K562 (cell line): Measurements from ENCODE around the gene FOXN3. TPM values are rescaled to one million over a fixed set of nuclear protein-coding genes. Genes with fewer than 3 reads are reported as not detected.

Experiments
- ATAC-seq: fragments of 200-7000 bp; cut with Tn5 transposase; 3 replicates; pipeline ENCODE4 v1.9.1; 2020; ENCODE audit warnings: moderate library complexity
- BruUV-seq: library from RNA; stranded (reverse); fragments of 400-500 nt; replicated peaks from 2 replicates; lab custom pipeline; 2021; lab: Mats Ljungman, UMichigan
- CTCF ChIA-PET: fragments of 300-600 bp; formaldehyde crosslinking; extraction: SDS; loops from one replicate; lab custom pipeline; 2021; ENCODE audit warnings: low intra/inter-chr PET ratio; lab: Yijun Ruan, JAX
- POLR2A ChIA-PET: fragments of 300-600, 350-650 bp; sonication (Branson Sonifier 250); formaldehyde crosslinking; extraction: SDS; loops from one replicate; lab custom pipeline; 2021; ENCODE audit warnings: antibody characterized with exemption, inconsistent platforms; lab: Yijun Ruan, JAX
- DNase-seq, 4 experiments: peaks; one replicate each; pipeline versions ENCODE4 v3.0.0 to v3.0.0-alpha.2; 2011 to 2018; ENCODE audit warnings: low spot score in 3 of 4, mixed read lengths in 3 of 4; ENCODE audit errors: extremely low read depth in 1 of 4
- FAIRE-seq: peaks from 2 replicates; lab custom pipeline; 2011; peaks lifted over from hg19 to GRCh38; lab: Jason Lieb, UNC
- H2AFZ ChIP-seq: 2 replicates; pipeline ENCODE4 v1.6.0; 2011; ENCODE audit warnings: low read depth, low read length, control low read depth, inconsistent platforms
- H3K27ac ChIP-seq: fragments of 200-600 bp; 3 replicates; pipeline ENCODE4 v1.8.0; 2011; ENCODE audit warnings: low read depth, mild to moderate bottlenecking, control low read depth, inconsistent platforms, low read length, moderate library complexity, mixed read lengths; ENCODE audit errors: extremely low read depth
- H3K27me3 ChIP-seq, 2 experiments: fragments of 300-600 bp in 1 of 2; 2 replicates in 1 of 2; 3 replicates in 1 of 2; pipeline versions ENCODE4 v1.6.0 to v1.8.0; 2011; ENCODE audit warnings: inconsistent platforms in 2 of 2, low read length in 2 of 2, mild to moderate bottlenecking in 1 of 2, mixed read lengths in 1 of 2, moderate library complexity in 1 of 2; ENCODE audit not compliant: control insufficient read depth in 2 of 2, insufficient read depth in 2 of 2
- H3K36me3 ChIP-seq: fragments of 300-600 bp; 3 replicates; pipeline ENCODE4 v1.8.0; 2011; ENCODE audit warnings: mild to moderate bottlenecking, low read length, inconsistent platforms; ENCODE audit not compliant: control insufficient read depth, insufficient read depth
- H3K4me1 ChIP-seq, 2 experiments: fragments of 200-600 bp in 1 of 2; replicated peaks in 1 of 2; 2 replicates in 1 of 2; 3 replicates in 1 of 2; pipeline versions ENCODE4 v1.5.1 to v1.8.0; 2011; ENCODE audit warnings: inconsistent platforms in 2 of 2, low read length in 2 of 2, mild to moderate bottlenecking in 1 of 2, mixed read lengths in 1 of 2, moderate library complexity in 1 of 2; ENCODE audit not compliant: control insufficient read depth in 2 of 2, insufficient read depth in 2 of 2
- H3K4me2 ChIP-seq: 2 replicates; pipeline ENCODE4 v1.6.1; 2011; ENCODE audit warnings: low read length, control low read depth, inconsistent platforms, mixed read lengths; ENCODE audit not compliant: insufficient read depth
- H3K4me3 ChIP-seq: fragments of 200-600 bp; sonication (generic), shearing (Covaris generic); 2 replicates; pipeline ENCODE4 v1.5.1; 2016; ENCODE audit warnings: control low read depth, inconsistent platforms
- H3K79me2 ChIP-seq: fragments of 200-600 bp; 3 replicates; pipeline ENCODE4 v1.8.0; 2011; ENCODE audit warnings: low read length, inconsistent platforms; ENCODE audit not compliant: control insufficient read depth, insufficient read depth
- H3K9ac ChIP-seq, 2 experiments: 2 replicates each; pipeline versions ENCODE4 v1.6.0 to v1.6.1; 2011; ENCODE audit warnings: low read depth in 2 of 2, low read length in 2 of 2, control low read depth in 1 of 2, inconsistent platforms in 1 of 2, mild to moderate bottlenecking in 1 of 2, mixed read lengths in 1 of 2; ENCODE audit not compliant: insufficient read depth in 1 of 2
- H3K9me1 ChIP-seq: one replicate; pipeline ENCODE4 v1.6.0; 2011; ENCODE audit warnings: inconsistent platforms, mild to moderate bottlenecking, low read length, moderate library complexity; ENCODE audit not compliant: control insufficient read depth, insufficient read depth
- H3K9me3 ChIP-seq: replicated peaks from 2 replicates; pipeline ENCODE4 v1.5.1; 2011; ENCODE audit warnings: low read depth, low read length, inconsistent platforms; ENCODE audit not compliant: control insufficient read depth, insufficient read depth
- H4K20me1 ChIP-seq: replicated peaks from 2 replicates; pipeline ENCODE4 v1.6.1; 2011; ENCODE audit warnings: low read length, inconsistent platforms, mixed read lengths; ENCODE audit not compliant: control insufficient read depth, insufficient read depth
- CCNT2 ChIP-seq: IDR thresholded peaks from 2 replicates; pipeline ENCODE4 v1.6.1; 2011; ENCODE audit warnings: borderline replicate concordance, low read depth, mild to moderate bottlenecking, moderate library complexity, mixed read lengths, low read length; ENCODE audit not compliant: insufficient read length; ENCODE audit errors: extremely low read depth
- CHD1 ChIP-seq: fragments of 200-600 bp; sonication (generic); IDR thresholded peaks from one replicate; pipeline ENCODE4 v1.6.1; 2012; ENCODE audit warnings: mild to moderate bottlenecking, moderate library complexity, low read length, inconsistent platforms
- FOSL1 ChIP-seq: fragments of 200-800 bp; sonication (Bioruptor generic); conservative IDR thresholded peaks from 2 replicates; pipeline ENCODE4 v1.6.1; 2016; ENCODE audit warnings: missing genetic modification characterization, missing compliant biosample characterization
- LCOR ChIP-seq: sonication (generic); formaldehyde crosslinking; IDR thresholded peaks from 2 replicates; pipeline ENCODE4 v1.8.0; 2022; ENCODE audit warnings: mild to moderate bottlenecking, missing genetic modification reagents
- MAFK ChIP-seq: IDR thresholded peaks from 2 replicates; pipeline ENCODE4 v1.6.1; 2011; ENCODE audit warnings: low read length, improper control_type of control experiment
- NCOA4 ChIP-seq: fragments of 450-650 bp; IDR thresholded peaks from 2 replicates; pipeline ENCODE4 v1.6.1; 2018; ENCODE audit warnings: mild to moderate bottlenecking; ENCODE audit not compliant: partially characterized antibody
- PBX2 ChIP-seq, 2 experiments: IDR thresholded peaks in 1 of 2; conservative IDR thresholded peaks in 1 of 2; 2 replicates each; pipeline ENCODE4 v1.6.1; 2016; ENCODE audit warnings: low read depth in 2 of 2, mild to moderate bottlenecking in 1 of 2, missing compliant biosample characterization in 1 of 2, missing genetic modification characterization in 1 of 2, moderate library complexity in 1 of 2
- RFX1 ChIP-seq: fragments of 450-650 bp; IDR thresholded peaks from 2 replicates; pipeline ENCODE4 v1.6.1; 2016; ENCODE audit warnings: mild to moderate bottlenecking, moderate library complexity
- XRCC4 ChIP-seq: IDR thresholded peaks from one replicate; pipeline ENCODE4 v1.6.1; 2011; ENCODE audit not compliant: insufficient read depth, insufficient read length; ENCODE audit errors: extremely low read depth
- ZBTB34 ChIP-seq: fragments of 250-450 bp; sonication (Bioruptor Pico); IDR thresholded peaks from 2 replicates; pipeline ENCODE4 v1.8.0; 2021; ENCODE audit warnings: mild to moderate bottlenecking, moderate library complexity
- ZNF431 ChIP-seq: sonication (generic); formaldehyde crosslinking; IDR thresholded peaks from 2 replicates; pipeline ENCODE4 v1.8.0; 2022; ENCODE audit warnings: mild to moderate bottlenecking, missing genetic modification reagents
- ZNF609 ChIP-seq: sonication (generic); formaldehyde crosslinking; IDR thresholded peaks from 2 replicates; pipeline ENCODE4 v1.8.1; 2023; ENCODE audit warnings: missing genetic modification reagents, mild to moderate bottlenecking, borderline replicate concordance
- WGBS: fragments of 100-300 bp; shearing (Covaris generic); methylation state at CpG from one replicate; pipeline ENCODE4 v1.1.6; 2016; ENCODE audit warnings: low coverage, mixed read lengths; ENCODE audit not compliant: insufficient coverage; ENCODE audit errors: missing lambda C conversion rate; 5-methylcytosine and 5-hydroxymethylcytosine counted together
- in situ Hi-C: fragments of 300-500 bp; cut with MboI; formaldehyde crosslinking; loops from 4 replicates; pipeline ENCODE4 v1.15.0; 2018; ENCODE audit warnings: inconsistent platforms, mixed read lengths
- intact Hi-C: fragments of 100-400 bp; cut with micrococcal nuclease; formaldehyde crosslinking; loops from 2 replicates; pipeline ENCODE4 v1.14.2; 2022
- polyA plus RNA-seq, 8 experiments: library from polyadenylated mRNA; depleted of rRNA in 4 of 8; stranded (reverse) in 5 of 8; unstranded in 3 of 8; fragments of >200 nt; fragmentation: Nextera tagmentation in 2 of 8; fragmentation: Illumina TruSeq in 1 of 8; extraction: Ambion mirVana in 2 of 8; extraction: Trizol in 1 of 8; gene quantifications; 2 replicates each; pipeline versions ENCODE4 v1.2.1 to v1.2.3, GENCODE V29; 2011 to 2014; ENCODE audit warnings: inconsistent platforms in 1 of 8, missing spikeins in 1 of 8
- total RNA-seq, 7 experiments: library from RNA; depleted of rRNA in 6 of 7; stranded (reverse); fragments of >200 nt in 6 of 7; fragmentation: Illumina TruSeq in 2 of 7; extraction: Trizol in 2 of 7; gene quantifications; 2 replicates each; pipeline versions ENCODE4 v1.2.1 to v1.2.3, GENCODE V29; 2011 to 2021; ENCODE audit warnings: low replicate concordance in 1 of 7

The FOXN3 gene
- total and polyA plus RNA-seq, 9 of the 15 experiments (the other 6 are each of a cell fraction or from before 2014, with no cell fraction given): 0.07 to 1.3 (median 0.40) TPM

- no peak for TF ChIP-seq ZNF609
- no peak for TF ChIP-seq ZBTB34 (CRISPR knock-in tag)
These were observed 38.0 kb upstream of the FOXN3 start (continued) for GRCh38 chr14:89454996-89455395.

- H4K20me1 ChIP-seq: no peaks in the 10 kb centered on the region
- WGBS: 2% methylated on average over 9 of the region's 9 CpGs
- H3K4me3 ChIP-seq: no peak overlapping the region
- FAIRE-seq (no peak), ATAC-seq (no peak), DNase-seq (no peak)
- ChIA-PET POLR2A (no interaction called here), CTCF (no interaction called here)
- H3K4me1 ChIP-seq: no peaks in the 10 kb centered on the region; a peak in 1 of 5 replicates
- H3K36me3 ChIP-seq: no peaks in the 10 kb centered on the region
- no peak overlapping the region for H3K4me2 ChIP-seq
- peaks cover 0 to 29% of the 10 kb centered on the region in 2 experiments; a peak in 3 of 5 replicates for H3K27me3 ChIP-seq
- H3K9me1 ChIP-seq: no peaks in the 10 kb centered on the region
- in situ Hi-C loops: no loop called here
- no TSS peak for BruUV-seq
- no peak overlapping the region for H2AFZ ChIP-seq
- no peak overlapping the region for H3K9ac ChIP-seq
- H3K79me2 ChIP-seq: no peaks in the 10 kb centered on the region
- H3K27ac ChIP-seq: no peak overlapping the region
- H3K9me3 ChIP-seq: no peaks in the 10 kb centered on the region
- intact Hi-C loops: no loop called here
- TF ChIP-seq CCNT2 (no peak), XRCC4 (no peak), RFX1 (no peak), ZNF431 (CRISPR knock-in tag) (no peak), FOSL1 (tag) (no peak), CHD1 (no peak), PBX2 (CRISPR knock-in tag; IDR thresholded peaks at IDR 0.05; ENCODE audit: low read depth) (no peak), PBX2 (tag; conservative IDR thresholded peaks at IDR 0.05; ENCODE audit: low read depth) (no peak), MAFK (no peak), NCOA4 (no peak), LCOR (CRISPR knock-in tag) (no peak)
These were observed 35.2 kb upstream of the FOXN3 start for GRCh38 chr14:89452281-89452680.
